Esophagus squamous epithelium (tissue), 4 donors: ENCODE results near the gene ABCC1.
"Not testable (repeated sequence)": the region's sequence is repeated elsewhere in the genome, so short reads cannot be mapped to it uniquely, and the experiment has no call there.

ENCODE experiments used
- CTCF ChIP-seq, 6 experiments: fragments of 450-650 bp in 4 of 6; fragments of 200-600 bp in 2 of 6; sonication (generic) in 2 of 6; IDR thresholded peaks; one replicate each; pipeline ENCODE4 v1.5.1; 2016 to 2019; ENCODE audit warnings: antibody characterized with exemption in 6 of 6, mild to moderate bottlenecking in 4 of 6, moderate library complexity in 4 of 6
- POLR2A ChIP-seq, 4 donors: fragments of 450-650 bp; IDR thresholded peaks; one replicate each; pipeline ENCODE4 v1.6.1; 2017; ENCODE audit warnings: antibody characterized with exemption in 4 of 4, mild to moderate bottlenecking in 4 of 4, moderate library complexity in 3 of 4

GRCh38 chr16:15936809-15937208 is 12.6 kb upstream of the ABCC1 start:
- TF ChIP-seq CTCF, POLR2A (IDR thresholded peaks at IDR 0.05): not testable (repeated sequence)
